GM21737 (cell line): ENCODE data around the gene NPTXR.
"Not testable (repeated sequence)": the region's sequence is repeated elsewhere in the genome, so short reads cannot be mapped to it uniquely, and the experiment has no call there.

Experiments
- ATAC-seq: cut with Tn5 transposase; IDR thresholded peaks from one replicate; pipeline ENCODE4 v1.9.1; 2021; ENCODE audit warnings: mild to moderate bottlenecking, moderate library complexity; ENCODE audit not compliant: unreplicated experiment

The NPTXR gene

GRCh38 chr22:38868886-38869381, 25.1 kb upstream of the NPTXR start:
- no peak for ATAC-seq

- ATAC-seq: no peak
Observed at GRCh38 chr22:38868286-38868721, 24.5 kb upstream of the NPTXR start.

- no peak for ATAC-seq
Observed at GRCh38 chr22:38867471-38868285, 23.9 kb upstream of the NPTXR start.

- no peak for ATAC-seq
Observed at GRCh38 chr22:38867124-38867455, 23.3 kb upstream of the NPTXR start.

- no peak for ATAC-seq
Observed at GRCh38 chr22:38866399-38867123, 22.7 kb upstream of the NPTXR start.

GRCh38 chr22:38866024-38866398, 22.2 kb upstream of the NPTXR start:
- ATAC-seq: no peak

- no peak for ATAC-seq
Observed at GRCh38 chr22:38865201-38866023, 21.6 kb upstream of the NPTXR start.

DNA sequence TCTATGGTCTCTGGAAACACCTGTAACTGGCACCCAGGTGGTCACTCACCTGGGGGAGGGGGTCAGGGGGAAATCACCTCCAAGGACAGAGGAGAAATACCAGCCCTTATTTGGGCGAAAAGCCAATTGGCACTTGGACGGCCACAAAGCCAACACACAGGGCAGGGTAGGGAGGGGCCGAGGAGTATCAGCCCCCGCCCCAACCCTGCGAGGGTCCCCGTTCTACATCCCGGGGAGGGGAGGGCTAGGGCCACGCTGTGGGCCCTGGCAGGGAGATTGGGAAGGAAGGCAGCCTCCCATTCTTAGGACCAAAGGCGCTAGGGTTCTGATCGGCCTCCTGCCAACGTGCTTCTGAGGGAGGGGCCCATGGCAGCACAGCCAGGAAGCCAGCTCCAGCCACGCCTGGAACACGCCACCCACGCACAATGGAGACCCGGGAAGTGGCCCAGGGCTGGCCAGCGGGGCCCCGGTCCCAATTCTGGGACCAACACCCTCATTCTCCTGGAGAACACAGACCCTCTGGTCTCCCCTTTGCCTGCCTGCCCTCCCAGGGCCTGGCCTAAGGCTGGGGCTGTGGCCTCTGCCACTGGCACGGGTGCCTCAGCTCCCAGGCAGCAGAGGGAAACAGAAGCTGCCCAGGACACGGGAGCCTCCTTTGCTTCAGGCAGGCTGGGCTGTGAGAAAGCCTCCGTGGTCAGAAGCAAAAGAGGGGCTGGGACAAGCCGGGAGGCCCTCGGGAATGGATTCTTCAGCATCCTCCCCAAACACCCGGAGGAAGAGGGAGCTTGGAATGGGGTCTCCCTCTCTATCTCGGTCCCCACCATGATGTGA, 20.7 kb upstream of the NPTXR start:
- no peak for ATAC-seq

GRCh38 chr22:38863531-38864131, 19.8 kb upstream of the NPTXR start:
- no peak for ATAC-seq

DNA sequence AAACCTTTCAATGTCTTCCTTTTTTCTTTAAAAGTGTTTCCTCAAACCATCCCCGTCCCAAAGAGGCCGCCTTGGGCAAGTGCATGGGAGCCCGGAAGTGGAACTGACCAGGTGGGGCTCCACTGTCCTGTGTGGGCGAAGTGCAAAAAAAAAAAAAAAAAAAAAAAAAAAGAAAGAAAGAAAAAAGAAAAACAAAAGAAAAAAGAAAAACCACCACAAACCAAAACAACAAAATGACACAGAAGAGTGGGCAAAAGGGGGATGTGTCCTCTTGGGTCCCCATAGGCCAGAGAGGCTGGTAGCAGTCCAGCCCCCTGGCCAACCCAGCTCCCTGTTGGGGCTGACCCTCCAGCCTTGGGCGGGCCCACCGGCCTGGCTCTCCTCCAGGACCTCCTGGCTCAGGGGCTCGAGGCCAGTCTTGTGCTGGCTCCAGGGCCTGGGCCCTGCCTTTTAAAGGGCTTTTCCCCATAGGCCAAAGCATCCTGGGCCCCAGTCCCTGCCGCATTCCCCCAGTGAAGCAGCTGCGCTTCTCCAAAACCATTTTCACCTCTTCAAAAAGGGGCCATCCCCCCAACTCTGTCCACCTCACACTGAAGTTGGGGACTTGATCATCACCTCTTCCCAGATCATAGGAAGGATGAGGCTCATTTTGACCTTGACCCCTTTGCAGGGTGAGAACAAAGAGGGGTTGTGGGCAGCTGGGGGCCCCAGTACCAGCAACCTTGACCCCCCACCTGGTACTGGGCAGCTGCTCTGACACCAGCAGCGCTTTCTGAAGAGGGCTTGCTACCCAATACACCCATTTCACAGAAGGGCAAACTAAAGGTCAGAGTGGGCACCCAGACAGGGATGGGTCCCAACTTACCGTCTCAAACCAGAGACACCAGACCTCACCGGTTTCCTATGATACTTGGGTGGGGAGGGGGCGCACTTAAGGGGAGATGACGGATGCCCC, 18.8 kb upstream of the NPTXR start:
- ATAC-seq: no peak

GRCh38 chr22:38861927-38862326, 18.1 kb upstream of the NPTXR start:
- ATAC-seq: no peak

- no peak for ATAC-seq
Observed at GRCh38 chr22:38861170-38861876, 17.5 kb upstream of the NPTXR start.

DNA sequence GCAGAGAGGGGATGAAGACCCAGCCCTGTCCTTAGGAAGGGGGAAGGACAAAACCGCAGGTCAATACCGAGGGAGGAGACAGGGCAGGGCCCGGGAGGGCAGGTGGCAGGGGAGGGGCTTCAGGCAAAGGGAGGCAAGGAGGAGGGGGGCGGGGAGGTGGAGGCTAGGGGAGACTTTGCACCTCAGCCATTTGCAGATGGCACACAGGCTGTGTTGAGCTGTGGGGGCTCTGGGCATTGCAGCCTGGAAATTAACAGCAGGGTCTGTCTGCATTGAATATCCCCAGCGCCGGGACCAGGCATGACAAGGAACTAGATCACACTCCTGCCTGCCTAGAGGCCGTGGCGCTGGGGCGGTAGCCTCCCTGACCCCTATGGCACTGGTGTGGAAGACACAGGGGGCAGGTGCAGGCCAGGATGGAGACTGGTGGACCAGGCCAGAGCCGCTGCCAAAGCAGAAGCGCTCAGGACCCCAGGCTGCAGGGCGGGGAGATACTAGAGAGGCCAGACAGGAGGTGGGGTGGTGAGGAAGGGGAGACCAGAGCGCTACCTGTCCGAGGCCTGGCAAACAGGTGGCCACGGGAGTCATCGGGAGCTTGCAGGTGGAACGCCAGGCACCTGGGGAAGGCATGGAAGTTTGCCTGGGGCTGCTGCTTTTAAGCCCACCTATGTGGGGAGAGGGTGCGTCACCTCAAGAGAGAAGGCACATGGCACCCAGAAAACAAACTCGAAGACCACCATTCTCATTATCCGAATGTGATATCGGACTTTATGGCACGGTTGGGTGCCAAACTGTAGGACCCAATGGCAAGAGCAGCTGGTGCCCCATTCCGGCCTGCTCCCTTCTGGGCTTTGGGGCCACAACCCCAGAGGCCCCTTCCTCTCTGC, 16.7 kb upstream of the NPTXR start:
- no peak for ATAC-seq

- no peak for ATAC-seq
Observed at GRCh38 chr22:38859581-38860282, 15.9 kb upstream of the NPTXR start.

DNA sequence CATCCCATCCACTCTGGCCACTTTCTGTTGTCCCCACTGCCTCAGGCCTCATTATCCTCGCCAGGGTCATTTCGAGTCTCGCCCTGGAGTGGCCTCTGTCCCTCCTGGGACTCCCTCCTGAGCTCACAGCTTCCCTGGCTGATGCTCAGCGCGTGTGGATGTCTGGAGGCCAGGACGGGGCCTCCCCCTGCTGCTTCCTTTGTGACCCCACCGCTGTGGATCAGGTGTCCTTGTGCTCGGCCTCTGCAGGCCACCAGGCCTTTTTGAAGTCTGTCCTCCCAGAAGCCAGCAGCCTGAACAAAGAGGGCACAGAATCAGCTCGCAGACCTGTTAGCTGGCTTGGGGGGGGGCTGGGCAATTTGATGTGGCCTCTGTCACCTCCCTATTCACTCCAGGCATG, 14.7 kb upstream of the NPTXR start:
- no peak for ATAC-seq

DNA sequence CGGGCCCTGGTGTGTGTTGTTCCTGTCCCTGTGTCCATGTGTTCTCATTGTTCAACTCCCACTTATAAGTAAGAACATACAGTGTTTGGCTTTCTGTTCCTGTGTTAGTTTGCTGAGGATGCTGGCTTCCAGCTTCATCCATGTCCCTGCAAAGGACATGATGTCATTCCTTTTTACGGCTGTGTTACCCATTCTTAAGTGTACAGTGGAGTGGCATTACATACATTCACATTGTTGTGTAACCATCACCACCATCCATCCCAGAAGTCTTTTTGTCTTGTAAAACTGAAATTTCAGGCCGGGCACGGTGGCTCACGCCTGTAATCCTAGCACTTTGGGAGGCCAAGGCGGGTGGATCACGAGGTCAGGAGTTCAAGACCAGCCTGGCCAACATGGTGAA, 10.6 kb upstream of the NPTXR start:
- ATAC-seq: not testable (repeated sequence)

- ATAC-seq: not testable (repeated sequence)
Observed at GRCh38 chr22:38853883-38854282, 10.1 kb upstream of the NPTXR start.
